ENCODE results near the gene PEAK1.

DNA sequence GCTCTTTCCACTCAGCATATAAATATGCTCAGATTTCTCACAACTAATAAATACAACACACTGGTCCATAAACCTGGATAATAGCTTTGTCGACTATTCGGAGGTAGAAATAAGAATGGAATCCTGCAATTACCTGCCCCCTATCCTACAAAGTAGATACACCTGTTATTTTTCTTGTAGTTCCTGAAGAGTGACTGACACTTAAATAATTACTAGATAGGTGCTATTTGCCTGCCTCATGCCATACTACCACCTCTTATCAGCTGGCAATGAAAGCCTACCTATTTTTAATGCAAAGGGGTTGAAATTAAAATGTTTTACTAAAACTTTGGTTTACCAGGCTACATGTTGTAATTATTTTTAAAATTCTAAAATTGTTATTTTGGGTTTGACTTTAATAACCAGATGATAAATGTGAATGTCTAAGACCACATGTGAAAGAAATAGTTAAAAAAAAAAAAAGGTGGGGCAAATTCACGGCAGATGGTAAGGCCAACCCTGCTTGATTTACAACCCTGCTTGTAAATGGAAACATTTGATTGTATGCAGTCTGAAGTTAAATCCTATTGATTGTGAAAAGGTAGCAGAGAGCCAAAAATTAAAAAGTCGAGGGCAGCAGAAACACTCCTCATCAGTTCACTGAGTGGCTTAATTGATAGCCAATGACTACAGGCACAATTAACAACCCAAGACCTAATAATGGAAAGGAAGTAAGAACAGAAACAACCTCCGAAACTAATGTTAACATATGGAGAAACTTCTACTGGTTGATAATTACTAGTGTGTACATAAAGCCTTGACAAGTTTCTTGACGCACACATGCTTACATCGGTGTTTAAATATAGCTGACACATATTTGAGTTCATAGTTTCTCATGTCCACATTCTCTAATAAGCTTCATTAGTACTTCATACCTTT lies 8.9 kb downstream of the PEAK1 start:
- TF ChIP-seq NFE2L2 (conservative IDR thresholded peaks at IDR 0.05; ENCODE audit: low read length), result no peak
- TF ChIP-seq, protein P1, sequence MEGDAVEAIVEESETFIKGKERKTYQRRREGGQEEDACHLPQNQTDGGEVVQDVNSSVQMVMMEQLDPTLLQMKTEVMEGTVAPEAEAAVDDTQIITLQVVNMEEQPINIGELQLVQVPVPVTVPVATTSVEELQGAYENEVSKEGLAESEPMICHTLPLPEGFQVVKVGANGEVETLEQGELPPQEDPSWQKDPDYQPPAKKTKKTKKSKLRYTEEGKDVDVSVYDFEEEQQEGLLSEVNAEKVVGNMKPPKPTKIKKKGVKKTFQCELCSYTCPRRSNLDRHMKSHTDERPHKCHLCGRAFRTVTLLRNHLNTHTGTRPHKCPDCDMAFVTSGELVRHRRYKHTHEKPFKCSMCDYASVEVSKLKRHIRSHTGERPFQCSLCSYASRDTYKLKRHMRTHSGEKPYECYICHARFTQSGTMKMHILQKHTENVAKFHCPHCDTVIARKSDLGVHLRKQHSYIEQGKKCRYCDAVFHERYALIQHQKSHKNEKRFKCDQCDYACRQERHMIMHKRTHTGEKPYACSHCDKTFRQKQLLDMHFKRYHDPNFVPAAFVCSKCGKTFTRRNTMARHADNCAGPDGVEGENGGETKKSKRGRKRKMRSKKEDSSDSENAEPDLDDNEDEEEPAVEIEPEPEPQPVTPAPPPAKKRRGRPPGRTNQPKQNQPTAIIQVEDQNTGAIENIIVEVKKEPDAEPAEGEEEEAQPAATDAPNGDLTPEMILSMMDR (IDR thresholded peaks at IDR 0.05), result no peak
- no peak for TF ChIP-seq CEBPB (IDR thresholded peaks at IDR 0.05)
- no peak for TF ChIP-seq POLR2A (IDR thresholded peaks at IDR 0.05; ENCODE audit: low read length)
- no peak for TF ChIP-seq JUN (IDR thresholded peaks at IDR 0.05)
- TF ChIP-seq BHLHE40 (IDR thresholded peaks at IDR 0.05; ENCODE audit: low read depth, low read length), result no peak

Data from A549 (cell line).